GM19035 (cell line): ENCODE data around the gene SMAD3.

ENCODE experiments used
- ATAC-seq: cut with Tn5 transposase; IDR thresholded peaks from one replicate; pipeline ENCODE4 v1.9.1; 2021; ENCODE audit not compliant: unreplicated experiment

SMAD3 gene

GRCh38 chr15:67192185-67192820 is 126.9 kb downstream of the SMAD3 start:
- ATAC-seq, result no peak

- ATAC-seq, result no peak
Observed at GRCh38 chr15:67193223-67193990, 128.0 kb downstream of the SMAD3 start.

- ATAC-seq, result no peak
Observed at GRCh38 chr15:67194171-67195114, 129.0 kb downstream of the SMAD3 start.

- ATAC-seq, result no peak
Observed at GRCh38 chr15:67195305-67195704, 129.9 kb downstream of the SMAD3 start.

- ATAC-seq, result no peak
Observed at GRCh38 chr15:67196222-67196621, 130.8 kb downstream of the SMAD3 start.

GRCh38 chr15:67196672-67197363 is 131.4 kb downstream of the SMAD3 start:
- ATAC-seq, result no peak

GRCh38 chr15:67197364-67197695 is 131.9 kb downstream of the SMAD3 start:
- no peak for ATAC-seq

- no peak for ATAC-seq
Observed at GRCh38 chr15:67198157-67198754, 132.9 kb downstream of the SMAD3 start.

- no peak for ATAC-seq
Observed at GRCh38 chr15:67199391-67199790, 134.0 kb downstream of the SMAD3 start.

- no peak for ATAC-seq
Observed at GRCh38 chr15:67199881-67200763, 134.7 kb downstream of the SMAD3 start.

GRCh38 chr15:67201136-67201535 is 135.7 kb downstream of the SMAD3 start:
- ATAC-seq, result no peak

- ATAC-seq, result no peak
Observed at GRCh38 chr15:67202091-67202490, 136.7 kb downstream of the SMAD3 start.

- ATAC-seq, result no peak
Observed at GRCh38 chr15:67202991-67203390, 137.6 kb downstream of the SMAD3 start.

GRCh38 chr15:67207555-67208207 is 142.3 kb downstream of the SMAD3 start:
- no peak for ATAC-seq

GRCh38 chr15:67208396-67208795 is 143.0 kb downstream of the SMAD3 start:
- no peak for ATAC-seq

GRCh38 chr15:67210555-67211168 is 145.3 kb downstream of the SMAD3 start:
- no peak for ATAC-seq

- no peak for ATAC-seq
Observed at GRCh38 chr15:67212684-67213367, 147.4 kb downstream of the SMAD3 start.

- no peak for ATAC-seq
Observed at GRCh38 chr15:67215102-67215501, 149.7 kb downstream of the SMAD3 start.
